ENCODE data around the gene PFKM. TPM values are rescaled to one million over a fixed set of nuclear protein-coding genes. Genes with fewer than 3 reads are reported as not detected.
A peak's percentile ranks its signal among the peaks of the same experiment; 100 is the strongest.

The PFKM gene
- total and polyA plus RNA-seq, 2 donors (not counting 3 experiments of a cell fraction or from before 2014, with no cell fraction given): 53.4 to 74.4 TPM

DNA sequence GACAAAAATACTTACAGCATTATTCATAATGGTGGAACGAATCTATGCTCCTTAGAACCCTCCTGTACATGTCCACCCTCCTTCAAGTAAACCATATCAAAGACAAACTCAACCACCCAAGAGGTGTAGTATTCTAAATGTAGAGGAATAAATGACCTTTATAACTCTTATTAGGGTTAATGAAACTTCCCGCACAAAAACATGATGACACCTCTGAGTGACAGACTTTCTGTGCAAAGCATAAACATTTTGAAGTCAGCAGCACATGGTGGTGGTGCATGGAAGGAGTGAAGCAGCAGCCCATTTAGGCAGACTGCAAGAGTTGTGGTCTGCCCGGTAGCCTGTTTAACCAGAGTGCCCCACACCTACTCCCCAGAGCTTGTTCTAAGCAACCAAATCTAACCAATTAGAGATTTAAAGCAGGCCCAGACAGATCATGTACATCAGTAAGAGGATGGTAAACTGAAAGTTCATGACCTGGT lies 38.8 kb downstream of the PFKM start:
- BruUV-seq (replicated peaks): no TSS peak
- ChIA-PET CTCF (interaction anchor here (0.8 to 2.0 kb wide), 18 partner anchors 8 to 460 kb away, joined by 3 to 13 read pairs (median 4); partner anchors contain the start of genes CCDC184, PFKM and SENP1), POLR2A (no interaction called here)
- Histone ChIP-seq H3K27ac (ENCODE audit: insufficient read depth, low read depth, low read length) (no peak overlapping the region), H4K20me1 (replicated peaks; ENCODE audit: control insufficient read depth, extremely low read depth, insufficient read depth, low read length) (no peaks in the 10 kb centered on the region), H3K27me3 (ENCODE audit: control insufficient read depth in 2 of 2, insufficient read depth in 2 of 2, low read length in 2 of 2) (peaks cover 4 to 7% of the 10 kb centered on the region in 2 experiments), H3K9ac (replicated peaks; ENCODE audit: extremely low read depth, insufficient read depth, low read length) (no peak overlapping the region), H3K36me3 (ENCODE audit: control insufficient read depth in 2 of 2, extremely low read depth in 1 of 2, insufficient read depth in 2 of 2, low read length in 2 of 2) (no peaks in the 10 kb centered on the region), H3K4me2 (ENCODE audit: insufficient read depth, low read length) (peak overlapping the region; percentile 60), H3K4me1 (ENCODE audit: control insufficient read depth, extremely low read depth, insufficient read depth, low read length) (peaks cover 3% of the 10 kb centered on the region), H3K9me3 (replicated peaks; ENCODE audit: control insufficient read depth, insufficient read depth, low read length) (no peaks in the 10 kb centered on the region), H2AFZ (ENCODE audit: low read depth, low read length) (peak overlapping the region; percentile 87), H3K9me1 (replicated peaks; ENCODE audit: control insufficient read depth, extremely low read depth, insufficient read depth, low read length) (no peaks in the 10 kb centered on the region), H3K79me2 (ENCODE audit: control insufficient read depth, insufficient read depth, low read length) (peaks cover 9% of the 10 kb centered on the region), H3K4me3 (replicated peaks in 1 of 3; ENCODE audit: insufficient read depth in 1 of 3, low read depth in 1 of 3, low read length in 3 of 3) (peak overlapping the region in 2 of 3 experiments; percentile 28 to 66)
- intact Hi-C loops (cut with micrococcal nuclease): loop anchor here (1.0 to 10.0 kb wide), 3 partner anchors 52 to 443 kb away; partner anchors contain the start of gene SENP1
- FAIRE-seq (peak; percentile 26), DNase-seq (ENCODE audit: low read depth, low spot score) (no peak)
- dilution Hi-C loops (cut with MboI; ENCODE audit: extremely low pct_ligation_motif_present, low sequenced_read_pairs): no loop called here
- TF ChIP-seq POLR2AphosphoS5 (IDR thresholded peaks at IDR 0.05; ENCODE audit: insufficient read depth, low read depth, low read length): no peak
- no peak for TF ChIP-seq JUN (IDR thresholded peaks at IDR 0.05; ENCODE audit: borderline replicate concordance, insufficient read depth, insufficient read length, low read depth)
- TF ChIP-seq EZH2 (IDR thresholded peaks at IDR 0.05; ENCODE audit: borderline replicate concordance, low read depth, low read length, severe bottlenecking): no peak
- TF ChIP-seq MYC (IDR thresholded peaks at IDR 0.05; ENCODE audit: low read depth, low read length): no peak
- no peak for TF ChIP-seq POLR2A (IDR thresholded peaks at IDR 0.05; ENCODE audit: low read depth, low read length)
- TF ChIP-seq, protein P1, sequence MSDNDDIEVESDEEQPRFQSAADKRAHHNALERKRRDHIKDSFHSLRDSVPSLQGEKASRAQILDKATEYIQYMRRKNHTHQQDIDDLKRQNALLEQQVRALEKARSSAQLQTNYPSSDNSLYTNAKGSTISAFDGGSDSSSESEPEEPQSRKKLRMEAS (IDR thresholded peaks at IDR 0.05; ENCODE audit: insufficient read depth, insufficient read length): no peak
- TF ChIP-seq GATA2 (IDR thresholded peaks at IDR 0.05; ENCODE audit: insufficient read depth, insufficient read length, low read depth, low read length): no peak
- TF ChIP-seq, protein P2, sequence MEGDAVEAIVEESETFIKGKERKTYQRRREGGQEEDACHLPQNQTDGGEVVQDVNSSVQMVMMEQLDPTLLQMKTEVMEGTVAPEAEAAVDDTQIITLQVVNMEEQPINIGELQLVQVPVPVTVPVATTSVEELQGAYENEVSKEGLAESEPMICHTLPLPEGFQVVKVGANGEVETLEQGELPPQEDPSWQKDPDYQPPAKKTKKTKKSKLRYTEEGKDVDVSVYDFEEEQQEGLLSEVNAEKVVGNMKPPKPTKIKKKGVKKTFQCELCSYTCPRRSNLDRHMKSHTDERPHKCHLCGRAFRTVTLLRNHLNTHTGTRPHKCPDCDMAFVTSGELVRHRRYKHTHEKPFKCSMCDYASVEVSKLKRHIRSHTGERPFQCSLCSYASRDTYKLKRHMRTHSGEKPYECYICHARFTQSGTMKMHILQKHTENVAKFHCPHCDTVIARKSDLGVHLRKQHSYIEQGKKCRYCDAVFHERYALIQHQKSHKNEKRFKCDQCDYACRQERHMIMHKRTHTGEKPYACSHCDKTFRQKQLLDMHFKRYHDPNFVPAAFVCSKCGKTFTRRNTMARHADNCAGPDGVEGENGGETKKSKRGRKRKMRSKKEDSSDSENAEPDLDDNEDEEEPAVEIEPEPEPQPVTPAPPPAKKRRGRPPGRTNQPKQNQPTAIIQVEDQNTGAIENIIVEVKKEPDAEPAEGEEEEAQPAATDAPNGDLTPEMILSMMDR (IDR thresholded peaks at IDR 0.05; ENCODE audit: extremely low read depth in 1 of 2, insufficient read depth in 1 of 2, low read depth in 1 of 2, low read length in 2 of 2): no peak
- TF ChIP-seq FOS (IDR thresholded peaks at IDR 0.05; ENCODE audit: borderline replicate concordance, insufficient read depth, low read length): no peak
